ENCODE data around the gene CCL14.

Gene CCL14

DNA sequence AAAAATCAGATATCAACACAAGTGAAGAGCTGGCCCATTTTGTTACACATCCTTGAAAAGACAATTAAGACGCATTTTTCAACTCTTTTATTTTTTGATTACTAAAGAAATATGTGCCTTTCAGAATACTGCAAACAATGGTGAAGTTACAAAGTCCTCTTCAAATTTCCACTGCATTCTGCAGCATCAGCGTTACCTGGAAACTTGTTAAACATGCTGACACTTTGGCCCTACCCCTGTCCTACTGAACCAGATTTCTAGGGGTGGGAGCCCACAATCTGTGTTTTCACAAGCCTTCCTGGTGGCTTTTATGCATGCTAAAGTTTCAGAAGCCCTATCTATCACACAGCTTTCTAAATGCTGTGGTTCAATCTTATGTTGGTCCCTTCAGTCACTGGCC, 4.5 kb upstream of the CCL14 start:
- DNase-seq (ENCODE audit: low read depth in 2 of 2): no peak

DNA sequence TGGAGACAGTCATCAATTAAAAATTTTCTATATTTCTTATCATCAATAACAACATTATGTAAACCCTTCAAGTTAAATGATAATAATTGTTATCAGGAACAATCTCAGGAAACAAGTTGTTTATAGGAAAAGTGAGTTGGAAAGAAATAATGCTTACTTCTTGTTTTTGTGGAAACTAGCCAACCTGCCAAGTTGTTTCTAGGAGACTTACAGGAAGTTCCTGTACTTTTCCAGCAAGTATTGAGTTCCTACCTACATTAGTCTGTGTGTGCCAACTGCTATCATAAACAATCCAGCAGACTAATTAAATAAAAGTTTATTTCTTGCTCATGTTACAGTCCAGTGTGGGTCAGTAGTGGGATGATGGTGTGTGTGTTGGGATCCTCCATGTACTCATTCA, 1.6 kb upstream of the CCL14 start:
- DNase-seq (ENCODE audit: low read depth in 2 of 2): no peak

DNA sequence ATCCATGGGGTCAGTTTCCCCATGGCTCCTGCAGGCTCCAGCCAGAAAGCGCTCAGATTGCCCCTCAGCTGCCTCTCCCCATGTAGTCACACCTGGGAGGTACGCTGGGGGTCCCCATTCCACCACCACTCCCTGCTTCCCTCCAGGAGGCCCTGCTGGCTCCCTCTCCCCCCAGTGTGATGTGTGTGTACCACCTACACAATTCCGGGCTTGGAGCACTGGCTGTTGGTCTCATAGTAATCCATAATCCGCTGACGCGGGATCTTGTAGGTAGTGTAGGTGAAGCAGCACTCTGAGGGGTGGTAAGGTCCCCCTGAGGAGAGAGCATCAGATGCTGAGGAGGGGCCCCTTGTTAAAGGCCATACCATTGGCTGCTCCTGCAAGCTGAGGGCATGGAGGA, 2.4 kb downstream of the CCL14 start:
- no peak for DNase-seq (ENCODE audit: low read depth in 2 of 2)

DNA sequence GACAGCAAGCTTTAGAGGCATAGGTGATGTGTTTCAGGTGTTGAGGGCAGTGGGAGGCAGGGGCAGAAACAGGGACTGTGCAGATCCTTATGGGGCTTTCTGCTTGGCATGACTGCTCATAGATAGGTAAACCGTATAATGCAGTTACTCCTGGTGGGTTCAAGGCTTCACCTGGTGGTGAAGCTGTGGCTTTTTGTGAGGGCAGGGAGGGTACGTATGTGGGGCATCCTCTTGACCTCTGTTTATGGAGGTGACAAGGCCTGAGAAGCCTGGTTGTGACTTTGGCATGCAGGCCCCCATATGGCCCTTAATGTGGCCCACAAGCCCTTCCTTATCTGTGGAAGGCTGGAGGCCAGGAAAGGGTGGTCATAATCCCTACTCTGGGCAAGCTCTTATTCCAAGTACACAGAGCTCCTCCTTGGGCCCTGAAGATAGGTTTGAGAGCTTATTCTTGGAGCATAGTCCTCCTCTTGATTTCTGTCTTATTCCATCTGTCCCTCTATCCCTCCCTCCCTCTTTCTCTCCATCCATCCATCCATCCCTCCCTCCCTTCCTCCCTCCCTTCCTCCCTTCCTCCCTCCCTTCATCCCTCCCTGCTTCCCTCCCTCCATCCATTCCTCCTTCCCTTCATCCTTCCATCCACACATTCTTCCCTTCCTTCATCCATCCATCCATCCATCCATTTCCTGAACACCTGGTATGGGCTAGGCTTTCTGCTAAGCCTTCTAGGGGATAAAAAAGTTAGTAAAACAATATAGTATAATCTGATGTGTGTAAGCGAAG, 3.9 kb downstream of the CCL14 start:
- no peak for DNase-seq (ENCODE audit: low read depth in 2 of 2)

DNA sequence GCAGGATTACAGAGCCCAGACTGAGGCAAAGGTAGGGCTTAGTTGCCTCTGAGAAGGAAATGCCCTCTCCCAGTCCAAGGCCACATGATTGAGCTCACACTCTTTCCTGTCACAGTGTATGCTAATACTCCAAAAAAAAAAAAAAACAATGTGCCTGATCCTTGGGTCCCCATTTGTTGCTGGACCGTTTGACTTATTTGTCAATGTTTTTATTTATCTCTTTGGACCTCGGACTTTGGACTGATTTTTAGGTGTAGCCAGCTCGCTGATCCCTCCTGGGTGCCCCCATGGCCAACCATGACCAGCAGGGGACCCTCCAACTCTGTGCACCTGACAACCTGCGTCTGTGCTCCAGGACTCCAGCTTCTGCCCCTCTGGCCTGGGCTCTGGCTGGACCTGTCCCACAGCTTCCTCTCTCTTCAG, 4.6 kb downstream of the CCL14 start:
- no peak for DNase-seq (ENCODE audit: low read depth in 2 of 2)

DNA sequence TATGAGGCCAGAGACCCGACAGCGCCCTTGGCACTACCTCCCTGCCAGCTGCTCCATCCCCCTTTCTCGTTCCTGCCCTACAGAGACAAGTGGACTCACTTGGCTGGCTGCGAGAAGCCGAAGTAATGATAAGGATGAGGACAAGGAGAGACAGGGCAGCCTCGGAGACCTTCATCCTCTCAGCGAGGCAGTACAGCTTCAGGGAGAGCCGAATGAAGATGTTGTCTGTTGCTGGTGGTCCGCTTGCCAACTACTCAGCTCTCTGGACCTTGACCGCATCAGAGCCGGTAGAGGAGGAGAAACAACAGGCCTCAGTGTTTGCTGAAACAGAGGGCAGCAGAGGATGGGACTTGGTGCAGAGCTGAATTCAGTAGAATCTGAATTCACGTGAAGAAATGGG, 5.3 kb downstream of the CCL14 start, which contains the start of gene CCL16:
TSS of gene CCL16 (minus strand) at position 252 of the 400 bp plus-strand sequence. CDS start at position 175, 77 bp downstream.
- no peak for DNase-seq (ENCODE audit: low read depth in 2 of 2)

DNA sequence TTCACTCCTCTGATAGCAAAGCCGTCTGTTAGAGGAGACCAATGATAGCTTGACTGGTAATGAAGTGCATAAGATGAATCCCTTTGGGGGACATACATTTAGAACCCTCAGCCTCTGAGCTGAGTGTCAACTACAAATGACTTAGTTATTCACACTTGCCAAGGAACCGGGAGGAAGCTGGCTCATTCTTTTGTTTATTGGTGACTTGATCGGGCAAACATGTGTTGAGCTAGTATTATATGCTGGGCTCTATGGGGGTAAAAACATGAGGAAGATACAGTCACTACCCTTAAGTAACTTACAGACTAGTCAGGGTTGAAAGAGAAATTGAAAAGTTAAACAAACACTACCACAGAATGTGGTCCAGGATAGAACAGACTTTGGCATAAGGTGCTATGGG, 8.2 kb downstream of the CCL14 start:
- no peak for DNase-seq (ENCODE audit: low read depth in 2 of 2)

DNA sequence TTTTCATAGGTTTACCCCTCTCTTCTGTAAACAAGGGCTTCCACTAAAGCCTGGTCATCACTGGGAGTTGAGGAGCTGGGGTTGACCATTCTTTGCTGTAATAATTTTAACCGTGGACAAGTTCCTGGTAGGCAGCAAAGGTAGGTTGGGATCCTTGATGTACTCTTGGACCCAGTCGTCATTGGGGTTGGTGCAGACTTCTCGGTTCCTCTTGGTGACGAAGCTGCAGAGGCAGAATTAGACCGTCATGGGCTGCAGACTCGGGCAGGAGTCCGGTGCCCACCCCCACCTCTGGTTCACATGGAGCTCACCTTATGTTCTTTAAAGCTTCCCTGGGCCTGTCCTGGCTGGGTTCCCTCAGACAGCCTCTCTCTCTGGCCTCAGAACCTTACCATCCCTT, 9.0 kb downstream of the CCL14 start:
- DNase-seq (ENCODE audit: low read depth in 2 of 2): no peak

DNA sequence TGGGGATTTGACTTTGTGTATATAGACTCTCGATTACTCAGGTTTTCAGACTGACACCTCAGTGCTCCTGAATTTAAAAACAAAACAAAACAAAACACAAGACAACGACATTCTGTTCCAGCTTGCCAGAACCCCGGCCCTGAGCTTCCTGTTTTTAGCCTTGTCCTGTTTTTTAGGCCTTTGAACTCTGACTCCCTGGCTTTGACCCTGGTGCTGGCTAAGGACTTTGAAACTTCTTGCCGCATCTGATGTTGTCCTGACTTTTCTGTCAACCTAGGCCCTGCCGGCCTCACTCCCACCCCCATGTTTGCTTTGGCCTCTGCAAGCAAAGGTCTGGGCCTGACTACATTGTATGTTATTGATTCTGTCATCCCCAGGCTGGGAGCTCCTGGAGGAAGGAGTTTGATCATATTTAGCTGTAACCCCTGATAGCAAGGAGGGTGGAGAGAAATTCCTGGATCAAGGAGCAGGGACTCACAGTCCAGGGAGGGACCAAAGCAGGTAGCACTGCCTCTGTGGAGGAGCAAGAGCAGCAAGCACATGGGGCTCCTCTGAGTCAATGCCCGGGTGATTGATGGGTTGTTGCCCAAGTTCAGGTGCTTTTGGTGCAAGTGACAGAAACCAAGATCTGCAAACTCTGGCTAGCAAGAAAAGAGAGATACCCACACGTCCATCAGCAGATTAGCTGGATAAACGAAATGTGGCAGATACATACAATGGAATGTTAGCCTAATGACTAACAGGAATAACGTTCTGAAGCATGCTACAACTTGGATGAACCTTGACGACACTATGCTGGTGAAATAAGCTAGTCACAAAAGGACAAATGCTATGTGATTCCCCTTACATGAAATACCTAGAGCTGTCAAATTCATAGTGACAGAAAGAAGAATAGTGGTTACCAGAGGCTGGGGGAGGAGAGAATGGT, 12.9 kb downstream of the CCL14 start:
- no peak for DNase-seq (ENCODE audit: low read depth in 2 of 2)

DNA sequence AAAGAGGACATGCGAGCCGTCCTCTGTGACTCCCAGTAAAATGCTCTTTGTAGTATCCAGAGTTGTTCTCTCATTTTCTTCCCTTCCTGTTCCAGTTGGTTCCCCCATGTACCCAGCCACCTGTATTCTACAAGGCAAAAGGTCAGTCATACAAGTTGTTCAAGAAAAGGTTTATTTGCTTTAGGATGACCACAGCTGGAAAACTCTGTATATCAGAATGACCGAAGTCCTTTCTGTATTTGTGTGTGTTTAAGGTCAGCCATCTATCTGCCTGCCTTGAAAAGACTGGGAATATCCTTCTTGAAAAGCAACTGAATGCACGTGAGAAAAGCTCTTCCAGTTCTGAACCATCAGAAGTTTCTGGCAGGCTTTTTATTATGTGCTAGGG, 13.6 kb downstream of the CCL14 start:
- DNase-seq (ENCODE audit: low read depth in 2 of 2): no peak

DNA sequence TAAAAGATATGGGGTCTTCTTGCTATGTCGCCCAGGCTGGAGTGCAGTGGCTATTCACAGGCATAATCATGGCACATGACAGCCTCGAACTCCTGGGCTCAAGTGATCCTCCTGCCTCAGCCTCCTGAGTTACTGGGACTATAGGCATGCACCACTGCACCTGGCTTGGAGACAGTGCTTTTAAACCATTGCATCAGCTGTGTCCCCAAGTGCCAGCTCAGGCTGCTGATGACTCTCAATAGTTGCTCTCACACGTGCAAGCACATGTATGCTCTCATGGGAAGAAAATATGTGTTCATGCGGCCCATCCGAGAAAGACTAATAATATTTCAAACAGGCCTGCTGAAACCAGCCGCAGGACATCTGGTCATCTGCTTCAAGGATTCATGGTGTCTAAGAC, 14.0 kb downstream of the CCL14 start:
- no peak for DNase-seq (ENCODE audit: low read depth in 2 of 2)

DNA sequence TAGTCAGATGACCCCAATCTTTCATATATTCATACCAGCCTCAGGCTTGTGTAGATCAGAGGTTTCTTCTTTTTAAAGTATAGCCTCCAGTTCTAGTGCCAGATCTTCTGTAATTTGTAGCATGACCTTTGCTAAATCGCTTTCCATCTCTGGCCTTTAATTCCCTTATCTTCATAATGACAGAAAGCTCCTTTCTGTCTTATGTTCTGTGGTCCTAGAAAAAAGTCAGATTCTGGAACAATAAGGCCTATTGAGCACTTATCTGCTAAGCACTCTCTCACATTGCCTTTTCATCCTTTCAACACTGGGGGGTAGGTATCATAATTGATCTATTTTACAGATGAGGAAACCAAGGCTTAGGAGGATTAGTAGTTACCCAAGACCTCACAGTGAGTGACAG, 14.5 kb downstream of the CCL14 start:
- no peak for DNase-seq (ENCODE audit: low read depth in 2 of 2)

DNA sequence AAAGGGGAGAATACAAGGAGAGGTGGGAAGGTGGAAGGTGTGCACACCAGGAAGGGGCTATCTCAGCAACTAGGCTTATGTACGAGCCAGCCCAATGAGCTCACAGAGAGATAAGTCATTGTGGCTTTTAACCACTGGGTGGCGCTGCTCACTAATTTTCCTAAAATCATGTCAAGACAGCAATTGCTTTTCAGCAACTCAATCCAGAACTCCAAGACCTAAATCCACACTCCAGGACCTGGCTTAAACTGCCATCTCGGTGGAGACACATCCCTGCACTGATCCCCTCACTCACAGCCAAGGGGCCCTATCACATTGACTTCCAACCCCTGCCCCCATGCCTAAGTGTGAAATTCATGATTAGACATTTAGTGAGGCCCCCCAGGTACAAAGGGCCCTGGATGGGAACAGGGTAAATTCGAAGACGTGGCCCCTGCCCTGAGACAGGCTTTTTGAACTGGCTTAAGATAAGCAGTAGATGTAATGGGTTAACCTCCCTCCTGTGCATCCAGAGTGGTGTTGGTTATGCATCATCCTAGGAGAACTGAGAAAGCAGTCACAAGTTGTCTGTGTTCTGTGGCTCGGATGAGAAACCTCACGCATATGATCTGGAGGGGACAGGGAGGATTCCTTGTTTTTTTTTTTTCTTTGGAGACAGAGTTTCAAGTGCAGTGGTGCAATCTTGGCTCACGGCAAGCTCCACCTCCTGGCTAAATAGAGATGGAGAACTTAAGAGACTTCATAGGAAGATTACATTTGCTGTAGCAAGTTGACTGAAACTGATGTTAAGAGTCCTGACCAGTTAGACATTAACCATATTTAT, 16.8 kb downstream of the CCL14 start:
- DNase-seq (ENCODE audit: low read depth in 2 of 2): peak; percentile 40 to 63

DNA sequence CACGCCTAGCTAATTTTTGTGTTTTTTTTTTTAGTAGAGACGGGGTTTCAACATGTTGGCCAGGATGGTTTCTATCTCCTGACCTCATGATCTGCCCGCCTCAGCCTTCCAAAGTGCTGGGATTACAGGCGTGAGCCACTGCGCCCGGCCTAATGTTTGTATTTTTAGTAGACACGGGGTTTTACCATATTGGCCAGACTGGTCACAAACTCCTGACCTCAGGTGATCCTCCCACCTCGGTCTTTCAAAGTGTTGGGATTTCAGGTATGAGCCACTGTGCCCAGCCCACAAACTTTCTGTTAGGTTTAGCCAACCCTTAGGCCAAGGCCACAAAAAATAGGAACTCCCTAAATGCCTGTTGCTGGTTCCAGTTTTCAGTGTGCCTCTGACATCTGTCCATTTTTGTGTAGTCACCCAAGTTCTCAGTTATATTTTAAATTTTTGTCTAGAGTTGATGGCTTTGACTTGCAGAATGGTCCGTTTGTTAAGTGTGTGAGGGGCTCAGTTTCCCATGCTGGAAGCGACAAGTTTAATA, 17.9 kb downstream of the CCL14 start:
- no peak for DNase-seq (ENCODE audit: low read depth in 2 of 2)

DNA sequence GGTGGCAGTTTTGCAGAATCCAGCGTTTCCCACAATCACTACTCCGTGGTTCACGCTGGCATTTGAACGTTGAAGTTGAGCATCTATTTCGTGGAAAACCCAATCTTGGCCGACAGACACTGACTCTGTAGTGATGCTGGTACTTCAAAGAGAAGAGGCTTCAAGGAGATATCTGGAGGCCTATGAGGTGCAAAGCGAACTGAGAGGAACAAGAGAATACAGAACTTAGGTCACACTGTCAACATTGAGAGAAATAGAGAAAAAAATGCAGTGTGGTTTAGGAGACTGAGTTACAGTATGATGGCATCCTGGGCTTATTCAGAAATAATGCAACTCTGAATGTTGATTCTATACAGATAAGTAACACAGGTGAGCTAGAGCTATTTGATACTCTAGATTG, 21.3 kb downstream of the CCL14 start:
- DNase-seq (ENCODE audit: low read depth in 2 of 2): no peak

DNA sequence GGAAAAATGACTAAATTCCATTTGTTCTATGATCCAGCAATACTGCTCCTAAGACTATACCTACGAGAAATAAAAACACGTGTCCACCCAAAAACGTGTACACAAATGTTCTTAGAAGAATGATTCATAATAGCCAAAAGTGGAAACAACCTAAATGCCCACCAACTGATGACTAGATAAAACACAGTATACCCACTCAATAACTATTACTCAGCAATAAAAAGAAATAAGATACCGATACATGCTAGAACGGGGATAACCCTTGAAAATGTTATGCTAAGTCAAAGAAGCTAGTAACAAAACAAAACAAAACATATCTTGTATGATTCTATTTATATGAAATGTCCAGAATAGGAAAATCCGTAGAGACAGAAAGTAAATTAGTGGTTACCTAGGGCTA, 22.9 kb downstream of the CCL14 start:
- DNase-seq (ENCODE audit: low read depth in 2 of 2): no peak

DNA sequence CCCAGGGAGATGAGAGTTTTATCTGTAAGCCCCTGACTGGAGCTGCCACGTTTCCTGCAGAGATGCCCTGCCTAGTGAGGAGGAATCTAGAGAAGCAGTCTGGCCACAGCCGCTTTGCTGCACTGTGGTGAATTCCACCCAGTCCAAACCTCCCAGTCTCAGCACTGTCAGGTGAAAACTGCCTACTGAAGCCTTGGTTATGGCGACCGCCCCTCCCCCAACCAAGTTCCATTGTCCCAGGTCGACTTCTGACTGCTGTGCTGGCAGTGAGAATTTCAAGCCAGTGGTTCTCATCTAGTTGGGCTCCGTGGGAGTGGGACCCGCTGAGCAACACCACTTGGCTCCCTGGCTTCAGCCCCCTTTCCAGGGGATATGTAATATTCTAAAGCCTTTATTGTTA, 32.8 kb downstream of the CCL14 start:
- no peak for DNase-seq (ENCODE audit: low read depth in 2 of 2)

DNA sequence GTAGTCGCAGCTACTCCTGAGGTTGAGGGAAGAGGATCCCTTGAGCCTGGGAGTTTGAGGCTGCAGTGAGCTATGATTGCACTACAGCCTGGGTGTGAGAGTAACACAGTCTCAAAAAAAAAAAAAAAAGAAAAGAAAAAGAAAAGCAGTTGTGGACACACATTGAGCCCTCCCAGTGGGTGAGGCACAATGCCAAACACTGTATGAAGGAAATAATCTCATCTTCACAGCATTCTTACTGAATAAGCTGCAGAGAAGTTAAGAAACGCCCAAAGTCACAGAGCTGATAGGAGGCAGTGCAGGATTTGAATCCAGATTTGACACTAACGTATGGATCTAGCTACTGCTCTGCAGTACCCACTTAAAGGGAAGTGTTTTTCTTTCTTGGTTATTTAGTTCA, 37.1 kb downstream of the CCL14 start:
- DNase-seq (ENCODE audit: low read depth in 2 of 2): no peak

DNA sequence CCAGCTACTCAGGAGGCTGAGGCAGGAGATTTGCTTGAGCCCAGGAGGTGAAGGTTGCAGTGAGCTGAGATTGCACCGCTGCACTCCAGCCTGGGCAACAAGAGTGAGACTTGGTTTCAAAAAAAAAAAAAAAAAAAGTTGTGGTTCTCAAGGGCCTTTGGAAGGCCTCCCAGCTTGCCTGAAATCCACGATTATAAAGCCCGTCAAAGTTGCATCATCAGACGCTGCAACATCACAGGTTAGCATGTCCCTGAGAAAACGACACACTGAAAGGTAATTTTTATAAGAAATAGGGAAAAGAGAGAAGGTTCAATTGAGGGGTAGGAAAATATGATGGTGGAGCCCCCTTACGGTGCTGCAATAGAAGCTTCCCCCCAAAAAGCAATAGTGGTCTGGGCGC, 38.4 kb downstream of the CCL14 start:
- no peak for DNase-seq (ENCODE audit: low read depth in 2 of 2)

DNA sequence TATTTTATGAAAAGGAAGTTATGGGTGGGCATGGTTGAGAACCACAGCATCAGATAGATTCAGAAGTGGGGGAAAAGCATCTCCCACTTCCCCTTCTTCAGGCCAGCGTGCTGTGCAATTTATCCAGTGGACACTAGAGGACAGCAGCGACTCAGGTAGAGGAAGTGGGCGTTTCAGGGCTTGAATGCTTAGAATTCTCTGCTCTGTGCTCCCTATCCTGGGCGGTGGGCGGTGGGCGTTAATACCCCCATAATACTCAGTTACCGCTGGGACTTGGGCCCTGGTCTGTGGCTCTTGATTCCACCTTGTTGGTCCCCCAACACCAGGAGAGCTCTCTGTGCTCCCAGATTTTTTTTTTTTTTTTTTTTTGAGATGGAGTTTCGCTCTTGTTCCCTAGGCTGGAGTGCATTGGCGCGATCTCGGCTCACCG, 39.4 kb downstream of the CCL14 start:
- DNase-seq (ENCODE audit: low read depth in 2 of 2): peak in 1 of 2 donors; percentile 25

DNA sequence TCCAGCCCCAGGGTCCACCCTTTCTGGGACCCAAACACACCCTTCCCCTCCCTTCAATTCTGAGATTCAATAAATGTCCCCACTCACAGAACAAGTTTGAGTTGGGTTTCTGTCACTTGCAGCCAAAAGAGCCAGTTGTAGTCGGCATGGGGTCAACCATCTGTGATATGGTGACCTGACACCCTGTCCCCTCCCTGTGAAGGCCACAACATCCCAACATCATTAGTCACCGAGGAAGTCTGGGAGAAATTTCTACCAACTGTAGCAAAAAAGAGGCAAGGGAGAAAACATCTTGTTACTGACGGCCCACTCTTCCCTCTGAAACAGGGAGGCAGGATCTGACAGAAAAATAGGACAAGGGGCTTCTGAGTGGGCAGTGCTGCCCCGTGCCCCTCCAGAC, 42.4 kb downstream of the CCL14 start:
- DNase-seq (ENCODE audit: low read depth in 2 of 2): no peak

DNA sequence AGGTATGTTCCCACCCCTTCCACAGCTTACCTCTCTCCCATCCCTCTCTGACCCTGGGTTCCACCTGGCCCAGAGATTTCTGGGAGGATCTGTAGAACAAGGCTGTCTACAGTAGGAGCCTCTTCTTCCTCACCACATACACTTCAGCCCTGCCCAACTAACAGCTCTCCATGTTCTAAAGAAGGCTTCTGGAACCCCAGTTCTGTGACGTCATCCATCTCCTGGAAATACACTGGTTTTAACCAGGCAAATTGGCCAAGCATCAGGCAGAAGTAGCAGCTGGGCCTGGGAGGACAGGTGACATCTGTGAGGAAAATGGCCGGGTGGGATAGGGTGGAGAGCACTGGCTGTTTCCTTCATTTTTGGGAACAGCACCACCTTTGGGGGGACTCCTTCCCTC, 43.0 kb downstream of the CCL14 start, which contains the start of gene LYZL6:
TSS of gene LYZL6 (minus strand) at position 177 of the 400 bp plus-strand sequence. CDS start 4,357 bp downstream, outside the sequence.
- DNase-seq (ENCODE audit: low read depth in 2 of 2): no peak
